SHP77 (cell line): Measurements from ENCODE around the gene TCEAL3.
"Not testable (repeated sequence)": the region's sequence is repeated elsewhere in the genome, so short reads cannot be mapped to it uniquely, and the experiment has no call there.

Source experiments
- DNase-seq, 2 experiments: peaks; one replicate each; lab custom pipeline; 2025; lab: John Stamatoyannopoulos, UW

Gene TCEAL3

GRCh38 chrX:103607364-103608305 lies at the start of gene TCEAL3:
Gene TCEAL3, plus strand, starts transcription at chrX:103607963. Its CDS starts 1,102 bp downstream, at chrX:103609065.
- peak; percentile 2 to 17 for DNase-seq

- DNase-seq, result no peak
These were observed 47.5 kb upstream of the TCEAL3 start for GRCh38 chrX:103560256-103560655.

GRCh38 chrX:103562801-103563200 lies 45.0 kb upstream of the TCEAL3 start:
- no peak for DNase-seq

GRCh38 chrX:103565197-103565596 lies 42.6 kb upstream of the TCEAL3 start:
- no peak for DNase-seq

GRCh38 chrX:103565752-103566151 lies 42.0 kb upstream of the TCEAL3 start:
- DNase-seq, result no peak

- no peak for DNase-seq
These were observed 36.6 kb upstream of the TCEAL3 start for GRCh38 chrX:103571121-103571520.

GRCh38 chrX:103571726-103572125 lies 36.0 kb upstream of the TCEAL3 start:
- no peak for DNase-seq

GRCh38 chrX:103573202-103573601 lies 34.6 kb upstream of the TCEAL3 start:
- no peak for DNase-seq

GRCh38 chrX:103584596-103584995 lies 23.2 kb upstream of the TCEAL3 start:
- DNase-seq, result no peak

GRCh38 chrX:103585411-103586313 lies 22.1 kb upstream of the TCEAL3 start, which contains the start of gene TCEAL4:
Gene TCEAL4, plus strand, starts transcription at chrX:103585515. Its CDS starts 1,161 bp downstream, at chrX:103586676.
- DNase-seq, result peak; percentile 28 to 43

GRCh38 chrX:103586314-103586646 lies 21.5 kb upstream of the TCEAL3 start:
- DNase-seq, result no peak

- DNase-seq, result no peak
These were observed 21.1 kb upstream of the TCEAL3 start for GRCh38 chrX:103586659-103587058.

GRCh38 chrX:103592295-103592694 lies 15.5 kb upstream of the TCEAL3 start:
- DNase-seq, result not testable (repeated sequence)

GRCh38 chrX:103595202-103595601 lies 12.6 kb upstream of the TCEAL3 start:
- not testable (repeated sequence) for DNase-seq

- DNase-seq, result no peak
These were observed 672 bp downstream of the TCEAL3 start for GRCh38 chrX:103608306-103608963.

- DNase-seq, result no peak
These were observed 2.5 kb downstream of the TCEAL3 start for GRCh38 chrX:103610282-103610681.

- DNase-seq, result no peak
These were observed 5.7 kb downstream of the TCEAL3 start for GRCh38 chrX:103613362-103613890.

- DNase-seq, result no peak
These were observed 7.2 kb downstream of the TCEAL3 start for GRCh38 chrX:103614999-103615398.

- no peak for DNase-seq
These were observed 8.1 kb downstream of the TCEAL3 start for GRCh38 chrX:103615781-103616371.

GRCh38 chrX:103616676-103617186 lies 9.0 kb downstream of the TCEAL3 start:
- no peak for DNase-seq

- DNase-seq, result no peak
These were observed 16.3 kb downstream of the TCEAL3 start for GRCh38 chrX:103624111-103624510.
